ENCODE data around the gene PACRG.

GRCh38 chr6:163179721-163180120, 451.9 kb downstream of the PACRG start:
- no peak for TF ChIP-seq CTCF (conservative IDR thresholded peaks at IDR 0.05; ENCODE audit: low read length)
- TF ChIP-seq EZH2phosphoT487 (IDR thresholded peaks at IDR 0.05; ENCODE audit: borderline replicate concordance, low read depth, low read length) = no peak

Measured in OCI-LY7 (cell line).